ENCODE results near the gene C14orf180. TPM values are rescaled to one million over a fixed set of nuclear protein-coding genes. Genes with fewer than 3 reads are reported as not detected.

The C14orf180 gene
- total RNA-seq, 2 experiments from 2014 or later, result not detected

DNA sequence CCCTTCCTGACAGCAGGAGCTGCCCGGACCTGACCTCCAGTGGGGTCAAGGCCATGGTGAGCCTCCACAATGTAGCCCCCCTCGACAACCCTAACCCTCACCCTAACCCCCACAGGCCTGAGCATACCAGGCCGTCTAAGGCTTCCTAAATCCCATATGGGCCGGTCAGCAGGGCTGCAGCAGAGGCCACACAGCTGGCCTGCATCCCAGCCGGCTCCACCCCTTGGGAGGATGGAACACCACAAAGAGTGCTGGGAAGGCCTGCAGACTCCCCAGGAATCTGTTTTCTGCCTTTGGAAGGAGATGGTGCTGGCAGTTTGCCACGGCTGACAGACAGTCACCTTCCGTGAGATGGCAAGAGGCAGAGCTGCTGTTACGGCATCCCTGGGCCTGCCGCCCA is 22.2 kb downstream of the C14orf180 start:
- no TSS peak for BruUV-seq (replicated peaks)
- intact Hi-C loops (cut with micrococcal nuclease; ENCODE audit: unreplicated experiment), result no loop called here
- H3K4me1 ChIP-seq (ENCODE audit: insufficient read depth, low read length, poor library complexity, severe bottlenecking), result no peaks in the 10 kb centered on the region
- no peaks in the 10 kb centered on the region for H3K9me3 ChIP-seq (ENCODE audit: low read length)
- POLR2A ChIA-PET, result no interaction called here
- no peak overlapping the region for H3K4me3 ChIP-seq (ENCODE audit: low read depth, low read length, poor library complexity, severe bottlenecking)
- H3K27ac ChIP-seq (ENCODE audit: low read depth, low read length, poor library complexity, severe bottlenecking), result no peak overlapping the region
- no peak overlapping the region for H2AFZ ChIP-seq (ENCODE audit: low read length)
- no peaks in the 10 kb centered on the region for H3K79me2 ChIP-seq (ENCODE audit: insufficient read depth, low read depth, low read length)
- H3K36me3 ChIP-seq (ENCODE audit: insufficient read depth, low read length), result no peaks in the 10 kb centered on the region
- TF ChIP-seq EZH2phosphoT487 (IDR thresholded peaks at IDR 0.05; ENCODE audit: borderline replicate concordance, low read depth, low read length), result no peak
- TF ChIP-seq, protein P1, sequence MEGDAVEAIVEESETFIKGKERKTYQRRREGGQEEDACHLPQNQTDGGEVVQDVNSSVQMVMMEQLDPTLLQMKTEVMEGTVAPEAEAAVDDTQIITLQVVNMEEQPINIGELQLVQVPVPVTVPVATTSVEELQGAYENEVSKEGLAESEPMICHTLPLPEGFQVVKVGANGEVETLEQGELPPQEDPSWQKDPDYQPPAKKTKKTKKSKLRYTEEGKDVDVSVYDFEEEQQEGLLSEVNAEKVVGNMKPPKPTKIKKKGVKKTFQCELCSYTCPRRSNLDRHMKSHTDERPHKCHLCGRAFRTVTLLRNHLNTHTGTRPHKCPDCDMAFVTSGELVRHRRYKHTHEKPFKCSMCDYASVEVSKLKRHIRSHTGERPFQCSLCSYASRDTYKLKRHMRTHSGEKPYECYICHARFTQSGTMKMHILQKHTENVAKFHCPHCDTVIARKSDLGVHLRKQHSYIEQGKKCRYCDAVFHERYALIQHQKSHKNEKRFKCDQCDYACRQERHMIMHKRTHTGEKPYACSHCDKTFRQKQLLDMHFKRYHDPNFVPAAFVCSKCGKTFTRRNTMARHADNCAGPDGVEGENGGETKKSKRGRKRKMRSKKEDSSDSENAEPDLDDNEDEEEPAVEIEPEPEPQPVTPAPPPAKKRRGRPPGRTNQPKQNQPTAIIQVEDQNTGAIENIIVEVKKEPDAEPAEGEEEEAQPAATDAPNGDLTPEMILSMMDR (conservative IDR thresholded peaks at IDR 0.05; ENCODE audit: low read length), result no peak
- no peak overlapping the region for H3K4me2 ChIP-seq (ENCODE audit: low read length)
- H4K20me1 ChIP-seq (ENCODE audit: insufficient read depth, low read length), result no peaks in the 10 kb centered on the region
- DNase-seq (ENCODE audit: low spot score), result no peak
- CTCF ChIA-PET (ENCODE audit: unreplicated experiment), result no interaction called here
- H3K9me2 ChIP-seq (ENCODE audit: insufficient read depth, low read length), result no peaks in the 10 kb centered on the region

DNA sequence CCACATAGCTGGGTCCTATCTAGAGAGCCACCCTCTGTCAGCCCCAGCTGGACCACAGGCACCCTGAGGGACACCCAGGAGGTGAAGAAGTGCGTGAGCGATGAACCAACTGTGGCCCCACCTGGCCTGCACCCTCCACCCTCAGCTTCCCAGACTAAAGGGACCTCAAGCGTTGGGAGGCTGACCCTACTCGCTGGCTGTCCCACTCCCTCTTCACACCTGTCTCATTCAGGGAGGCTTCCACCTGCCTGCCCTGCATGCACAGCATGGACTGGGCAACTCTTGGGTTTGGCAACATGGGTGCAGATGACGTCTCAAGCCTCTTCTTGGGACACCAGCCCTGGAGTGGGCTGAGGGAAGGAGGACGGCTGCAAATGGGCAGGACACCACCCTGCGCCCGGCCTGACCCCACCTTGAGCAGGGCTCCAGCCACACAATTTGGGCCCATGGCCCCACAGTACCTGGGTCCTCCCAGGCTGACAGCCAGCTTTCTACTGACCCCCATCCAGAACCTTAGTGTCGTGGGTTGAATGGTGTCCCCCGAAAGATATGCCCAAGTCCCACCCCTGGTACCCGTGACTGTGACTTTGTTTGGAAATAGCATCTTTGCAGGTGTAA is 22.9 kb downstream of the C14orf180 start:
- H4K20me1 ChIP-seq (ENCODE audit: insufficient read depth, low read length), result no peaks in the 10 kb centered on the region
- no peaks in the 10 kb centered on the region for H3K4me1 ChIP-seq (ENCODE audit: insufficient read depth, low read length, poor library complexity, severe bottlenecking)
- no peak overlapping the region for H3K27ac ChIP-seq (ENCODE audit: low read depth, low read length, poor library complexity, severe bottlenecking)
- intact Hi-C loops (cut with micrococcal nuclease; ENCODE audit: unreplicated experiment), result no loop called here
- DNase-seq (ENCODE audit: low spot score), result no peak
- H3K4me2 ChIP-seq (ENCODE audit: low read length), result no peak overlapping the region
- TF ChIP-seq, protein P1 (conservative IDR thresholded peaks at IDR 0.05; ENCODE audit: low read length), result no peak
- no peak for TF ChIP-seq EZH2phosphoT487 (IDR thresholded peaks at IDR 0.05; ENCODE audit: borderline replicate concordance, low read depth, low read length)
- ChIA-PET POLR2A (no interaction called here), CTCF (ENCODE audit: unreplicated experiment) (no interaction called here)
- no peaks in the 10 kb centered on the region for H3K9me3 ChIP-seq (ENCODE audit: low read length)
- H2AFZ ChIP-seq (ENCODE audit: low read length), result no peak overlapping the region
- BruUV-seq (replicated peaks), result no TSS peak
- H3K79me2 ChIP-seq (ENCODE audit: insufficient read depth, low read depth, low read length), result no peaks in the 10 kb centered on the region
- H3K36me3 ChIP-seq (ENCODE audit: insufficient read depth, low read length), result no peaks in the 10 kb centered on the region
- no peaks in the 10 kb centered on the region for H3K9me2 ChIP-seq (ENCODE audit: insufficient read depth, low read length)
- no peak overlapping the region for H3K4me3 ChIP-seq (ENCODE audit: low read depth, low read length, poor library complexity, severe bottlenecking)

DNA sequence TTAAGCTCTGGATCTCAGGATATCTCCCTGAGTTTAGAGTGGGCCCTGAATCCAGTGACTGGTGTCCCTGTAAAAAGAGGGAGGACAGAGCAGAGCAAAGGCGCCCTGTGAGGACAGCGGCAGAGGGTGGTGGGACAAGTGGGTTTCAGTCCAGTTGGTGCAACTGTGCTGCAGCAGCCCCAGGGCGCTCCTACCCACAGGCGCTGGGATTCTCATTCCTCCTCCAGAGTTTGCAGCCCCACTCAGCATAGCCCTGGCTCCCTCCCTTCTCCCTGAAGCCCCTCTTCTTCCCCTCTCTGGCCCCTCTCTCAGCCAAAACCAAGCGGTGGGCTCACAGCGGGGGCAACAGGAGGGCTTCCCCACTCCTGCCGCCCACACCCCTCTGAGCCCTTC is 23.4 kb downstream of the C14orf180 start:
- Histone ChIP-seq H3K27ac (ENCODE audit: low read depth, low read length, poor library complexity, severe bottlenecking) (no peak overlapping the region), H3K79me2 (ENCODE audit: insufficient read depth, low read depth, low read length) (no peaks in the 10 kb centered on the region), H3K9me3 (ENCODE audit: low read length) (no peaks in the 10 kb centered on the region), H3K36me3 (ENCODE audit: insufficient read depth, low read length) (no peaks in the 10 kb centered on the region), H4K20me1 (ENCODE audit: insufficient read depth, low read length) (no peaks in the 10 kb centered on the region), H3K4me3 (ENCODE audit: low read depth, low read length, poor library complexity, severe bottlenecking) (no peak overlapping the region), H3K9me2 (ENCODE audit: insufficient read depth, low read length) (no peaks in the 10 kb centered on the region), H3K4me2 (ENCODE audit: low read length) (no peak overlapping the region), H3K4me1 (ENCODE audit: insufficient read depth, low read length, poor library complexity, severe bottlenecking) (no peaks in the 10 kb centered on the region), H2AFZ (ENCODE audit: low read length) (no peak overlapping the region)
- DNase-seq (ENCODE audit: low spot score), result no peak
- ChIA-PET CTCF (ENCODE audit: unreplicated experiment) (no interaction called here), POLR2A (no interaction called here)
- intact Hi-C loops (cut with micrococcal nuclease; ENCODE audit: unreplicated experiment), result no loop called here
- no peak for TF ChIP-seq EZH2phosphoT487 (IDR thresholded peaks at IDR 0.05; ENCODE audit: borderline replicate concordance, low read depth, low read length)
- TF ChIP-seq, protein P1 (conservative IDR thresholded peaks at IDR 0.05; ENCODE audit: low read length), result no peak
- no TSS peak for BruUV-seq (replicated peaks)
